Mesothelial cell of epicardium (in vitro differentiated cells): ENCODE data around the gene KAT2B. TPM values are rescaled to one million over a fixed set of nuclear protein-coding genes. Genes with fewer than 3 reads are reported as not detected.

ENCODE experiments used
- DNase-seq, 2 experiments: peaks; one replicate each; pipeline ENCODE4 v3.0.0; 2021; ENCODE audit warnings: low spot score in 2 of 2; ENCODE audit not compliant: unreplicated experiment in 2 of 2
- H3K27ac Mint-ChIP-seq: 2 replicates; pipeline ENCODE4 v1.8.0; 2021; ENCODE audit warnings: mixed read lengths
- H3K27me3 Mint-ChIP-seq: 2 replicates; pipeline ENCODE4 v1.8.0; 2021; ENCODE audit warnings: low read depth, mixed read lengths
- H3K36me3 Mint-ChIP-seq: 2 replicates; pipeline ENCODE4 v1.8.0; 2021; ENCODE audit warnings: mixed read lengths
- H3K4me1 Mint-ChIP-seq: 2 replicates; pipeline ENCODE4 v1.8.0; 2021; ENCODE audit warnings: mixed read lengths
- H3K4me3 Mint-ChIP-seq: 2 replicates; pipeline ENCODE4 v1.8.0; 2021; ENCODE audit warnings: mild to moderate bottlenecking, moderate library complexity, mixed read lengths
- H3K9me3 Mint-ChIP-seq: 2 replicates; pipeline ENCODE4 v1.8.0; 2021; ENCODE audit warnings: mixed read lengths
- CTCF ChIP-seq: fragments of 200-600 bp; sonication (generic); IDR thresholded peaks from one replicate; pipeline ENCODE4 v1.5.0; 2021; ENCODE audit warnings: antibody characterized with exemption; ENCODE audit not compliant: unreplicated experiment
- total RNA-seq: library from RNA; stranded (reverse); gene quantifications from 3 replicates; pipeline ENCODE4 v1.2.1, GENCODE V29; 2021

The KAT2B gene
- total RNA-seq, 1 donor from 2014 or later, result 6.2 TPM

- H3K27ac Mint-ChIP-seq, result no peak overlapping the region
- DNase-seq, result no peak
- H3K4me1 Mint-ChIP-seq, result peaks cover 23% of the 10 kb centered on the region
- no peaks in the 10 kb centered on the region for H3K36me3 Mint-ChIP-seq
- H3K9me3 Mint-ChIP-seq, result no peaks in the 10 kb centered on the region
- no peaks in the 10 kb centered on the region for H3K27me3 Mint-ChIP-seq
- TF ChIP-seq CTCF, result no peak
- no peak overlapping the region for H3K4me3 Mint-ChIP-seq
Measured at GRCh38 chr3:20080956-20081554, 40.8 kb downstream of the KAT2B start.

GRCh38 chr3:20083253-20083652 lies 43.0 kb downstream of the KAT2B start:
- peaks cover 3% of the 10 kb centered on the region for H3K9me3 Mint-ChIP-seq
- no peak overlapping the region for H3K27ac Mint-ChIP-seq
- TF ChIP-seq CTCF, result no peak
- H3K27me3 Mint-ChIP-seq, result no peaks in the 10 kb centered on the region
- no peak overlapping the region for H3K4me3 Mint-ChIP-seq
- no peak for DNase-seq
- H3K4me1 Mint-ChIP-seq, result peaks cover 13% of the 10 kb centered on the region
- no peaks in the 10 kb centered on the region for H3K36me3 Mint-ChIP-seq

GRCh38 chr3:20083953-20084352 lies 43.7 kb downstream of the KAT2B start:
- Mint-ChIP-seq H3K4me3 (no peak overlapping the region), H3K27ac (no peak overlapping the region), H3K9me3 (peaks cover 10% of the 10 kb centered on the region), H3K36me3 (no peaks in the 10 kb centered on the region), H3K4me1 (peaks cover 11% of the 10 kb centered on the region), H3K27me3 (no peaks in the 10 kb centered on the region)
- no peak for DNase-seq
- TF ChIP-seq CTCF, result no peak

- TF ChIP-seq CTCF, result no peak
- H3K36me3 Mint-ChIP-seq, result peaks cover 9% of the 10 kb centered on the region
- peaks cover 30% of the 10 kb centered on the region for H3K9me3 Mint-ChIP-seq
- no peaks in the 10 kb centered on the region for H3K4me1 Mint-ChIP-seq
- H3K4me3 Mint-ChIP-seq, result no peak overlapping the region
- DNase-seq, result no peak
- H3K27ac Mint-ChIP-seq, result no peak overlapping the region
- no peaks in the 10 kb centered on the region for H3K27me3 Mint-ChIP-seq
Measured at GRCh38 chr3:20091331-20092047, 51.2 kb downstream of the KAT2B start.

- no peak for DNase-seq
- Mint-ChIP-seq H3K27ac (no peak overlapping the region), H3K36me3 (peaks cover 1% of the 10 kb centered on the region), H3K4me3 (no peak overlapping the region), H3K4me1 (no peaks in the 10 kb centered on the region), H3K27me3 (no peaks in the 10 kb centered on the region), H3K9me3 (peaks cover 8% of the 10 kb centered on the region)
- no peak for TF ChIP-seq CTCF
Measured at GRCh38 chr3:20095470-20095869, 55.2 kb downstream of the KAT2B start.
